NCI-H1092 treated with DMSO at 0.1 percent for 48 hours (cell line): Measurements from ENCODE around the gene CALR.
"Not testable (repeated sequence)": the region's sequence is repeated elsewhere in the genome, so short reads cannot be mapped to it uniquely, and the experiment has no call there.

ENCODE experiments used
- DNase-seq: peaks from one replicate; lab custom pipeline; 2025; lab: John Stamatoyannopoulos, UW

Gene CALR

GRCh38 chr19:12937927-12938778, at the start of gene CALR:
Gene CALR, plus strand, starts transcription at chr19:12938609. Its CDS starts 71 bp downstream, at chr19:12938680.
- DNase-seq, result peak; percentile 99

GRCh38 chr19:12890299-12890786, 48.1 kb upstream of the CALR start:
- not testable (repeated sequence) for DNase-seq

GRCh38 chr19:12890787-12891552, 47.4 kb upstream of the CALR start, which contains the start of gene GCDH:
Gene GCDH, plus strand, starts transcription at chr19:12891160. Its CDS starts 145 bp downstream, at chr19:12891305.
- peak; percentile 99 for DNase-seq

- DNase-seq, result no peak
Measured at GRCh38 chr19:12891553-12892021, 46.8 kb upstream of the CALR start.

- no peak for DNase-seq
Measured at GRCh38 chr19:12893582-12893981, 44.8 kb upstream of the CALR start.

- DNase-seq, result no peak
Measured at GRCh38 chr19:12896460-12896859, 41.9 kb upstream of the CALR start.

GRCh38 chr19:12899891-12900518, 38.4 kb upstream of the CALR start:
- DNase-seq, result no peak

- no peak for DNase-seq
Measured at GRCh38 chr19:12907166-12907565, 31.2 kb upstream of the CALR start.

- peak; percentile 97 for DNase-seq
Measured at GRCh38 chr19:12912571-12912970, 25.8 kb upstream of the CALR start.

GRCh38 chr19:12913011-12913561, 25.3 kb upstream of the CALR start:
- DNase-seq, result peak; percentile 100

- peak; percentile 60 for DNase-seq
Measured at GRCh38 chr19:12913851-12914690, 24.3 kb upstream of the CALR start.

GRCh38 chr19:12915860-12916259, 22.5 kb upstream of the CALR start:
- not testable (repeated sequence) for DNase-seq

GRCh38 chr19:12918253-12918652, 20.2 kb upstream of the CALR start:
- no peak for DNase-seq

- no peak for DNase-seq
Measured at GRCh38 chr19:12921047-12921446, 17.4 kb upstream of the CALR start.

- no peak for DNase-seq
Measured at GRCh38 chr19:12922959-12923358, 15.4 kb upstream of the CALR start.

GRCh38 chr19:12924621-12925310, 13.6 kb upstream of the CALR start:
- DNase-seq, result no peak

- no peak for DNase-seq
Measured at GRCh38 chr19:12930002-12930645, 8.3 kb upstream of the CALR start.

GRCh38 chr19:12932392-12933286, 5.8 kb upstream of the CALR start:
- DNase-seq, result no peak
